Measurements from ENCODE around the gene SLC12A2. TPM values are rescaled to one million over a fixed set of nuclear protein-coding genes. Genes with fewer than 3 reads are reported as not detected.

The SLC12A2 gene
- total and polyA plus RNA-seq, 2 donors from 2014 or later, result 3.8 to 21.0 TPM

DNA sequence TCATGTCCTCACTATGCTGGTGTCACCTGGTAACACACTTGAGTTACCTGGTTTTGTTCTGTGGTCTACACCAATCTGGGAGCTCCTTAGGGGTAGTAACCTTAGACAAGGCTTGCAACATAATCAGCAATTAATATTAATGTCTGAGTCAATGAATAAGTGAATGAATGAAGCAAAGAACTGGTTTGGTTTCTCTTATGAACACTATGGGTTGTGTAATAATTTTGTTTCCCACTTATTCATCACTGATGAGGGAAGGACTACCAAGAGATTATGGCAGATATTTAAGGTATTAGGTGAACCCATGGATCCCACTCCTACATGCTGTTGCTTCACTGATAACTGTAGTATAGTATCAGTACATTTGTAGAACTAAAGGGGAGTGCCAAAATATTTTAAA lies 116.0 kb downstream of the SLC12A2 start:
- Histone ChIP-seq H3K9me3 (ENCODE audit: control insufficient read depth in 2 of 3, insufficient read depth in 1 of 3, low read length in 3 of 3) (no peaks in the 10 kb centered on the region), H3K27ac (ENCODE audit: low read depth in 2 of 2, low read length in 2 of 2) (no peak overlapping the region), H3K4me3 (ENCODE audit: low read length in 3 of 3) (no peak overlapping the region), H3K9ac (ENCODE audit: low read length in 3 of 3) (no peak overlapping the region), H3K36me3 (ENCODE audit: control insufficient read depth in 2 of 3, insufficient read depth in 3 of 3, low read length in 3 of 3) (no peaks in the 10 kb centered on the region), H3K27me3 (ENCODE audit: control insufficient read depth, insufficient read depth, low read length) (no peaks in the 10 kb centered on the region), H3K4me1 (ENCODE audit: control insufficient read depth in 2 of 3, insufficient read depth in 2 of 3, low read depth in 1 of 3, low read length in 3 of 3) (peaks cover 0 to 4% (median 2%) of the 10 kb centered on the region in 3 donors)
- no peak for FAIRE-seq
- no peak for DNase-seq
- TF ChIP-seq, protein P1, sequence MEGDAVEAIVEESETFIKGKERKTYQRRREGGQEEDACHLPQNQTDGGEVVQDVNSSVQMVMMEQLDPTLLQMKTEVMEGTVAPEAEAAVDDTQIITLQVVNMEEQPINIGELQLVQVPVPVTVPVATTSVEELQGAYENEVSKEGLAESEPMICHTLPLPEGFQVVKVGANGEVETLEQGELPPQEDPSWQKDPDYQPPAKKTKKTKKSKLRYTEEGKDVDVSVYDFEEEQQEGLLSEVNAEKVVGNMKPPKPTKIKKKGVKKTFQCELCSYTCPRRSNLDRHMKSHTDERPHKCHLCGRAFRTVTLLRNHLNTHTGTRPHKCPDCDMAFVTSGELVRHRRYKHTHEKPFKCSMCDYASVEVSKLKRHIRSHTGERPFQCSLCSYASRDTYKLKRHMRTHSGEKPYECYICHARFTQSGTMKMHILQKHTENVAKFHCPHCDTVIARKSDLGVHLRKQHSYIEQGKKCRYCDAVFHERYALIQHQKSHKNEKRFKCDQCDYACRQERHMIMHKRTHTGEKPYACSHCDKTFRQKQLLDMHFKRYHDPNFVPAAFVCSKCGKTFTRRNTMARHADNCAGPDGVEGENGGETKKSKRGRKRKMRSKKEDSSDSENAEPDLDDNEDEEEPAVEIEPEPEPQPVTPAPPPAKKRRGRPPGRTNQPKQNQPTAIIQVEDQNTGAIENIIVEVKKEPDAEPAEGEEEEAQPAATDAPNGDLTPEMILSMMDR (IDR thresholded peaks at IDR 0.05; ENCODE audit: borderline replicate concordance, extremely low read depth, insufficient read depth), result no peak
- intact Hi-C loops (cut with DNase I), result loop anchor here (10.0 kb wide), 1 partner anchor 635 kb away; no protein-coding TSS in a partner anchor

DNA sequence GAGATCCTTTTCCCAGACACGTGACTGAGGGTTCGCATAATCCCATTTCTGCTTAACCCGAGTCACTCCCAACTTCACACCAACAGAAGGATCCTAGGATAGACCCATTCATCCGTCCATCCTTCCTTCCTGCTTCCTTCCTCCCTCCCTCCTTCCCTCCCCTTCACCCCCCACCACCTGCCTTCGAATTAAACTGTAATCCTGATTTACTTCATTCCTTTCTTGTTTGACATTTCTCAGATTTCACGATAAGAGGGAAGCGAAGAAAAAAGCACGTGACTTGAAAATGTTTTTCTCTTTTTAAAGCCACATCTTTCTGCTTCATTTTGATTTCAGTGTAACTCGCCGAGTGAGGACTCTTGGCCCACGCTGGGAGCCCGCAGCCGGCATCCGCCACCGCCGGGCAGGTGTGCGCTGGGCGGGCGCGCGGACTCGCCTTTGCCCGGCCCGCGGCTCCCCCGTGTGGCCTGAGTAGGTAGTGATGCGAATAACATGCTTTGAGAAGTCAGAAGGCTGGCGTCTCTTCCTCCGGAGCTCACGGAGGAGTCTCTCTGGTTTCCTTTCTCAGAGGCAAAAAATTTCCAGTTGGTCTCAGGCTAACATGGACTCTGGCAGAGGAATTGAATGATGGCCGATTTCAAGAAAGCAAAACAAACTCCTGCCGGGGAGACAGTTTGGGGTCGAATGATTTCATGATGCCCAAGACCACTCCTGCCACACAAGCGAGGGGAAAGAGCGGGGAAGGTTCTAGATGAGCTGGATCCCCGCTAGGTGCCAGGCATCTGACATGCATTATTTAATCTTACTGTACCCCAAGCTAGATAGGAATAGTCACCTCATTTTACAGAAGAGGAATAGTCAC lies 117.7 kb downstream of the SLC12A2 start:
- H3K27me3 ChIP-seq (ENCODE audit: control insufficient read depth, insufficient read depth, low read length), result no peaks in the 10 kb centered on the region
- peaks cover 0 to 4% (median 2%) of the 10 kb centered on the region in 3 donors for H3K4me1 ChIP-seq (ENCODE audit: control insufficient read depth in 2 of 3, insufficient read depth in 2 of 3, low read depth in 1 of 3, low read length in 3 of 3)
- H3K9ac ChIP-seq (ENCODE audit: low read length in 3 of 3), result no peak overlapping the region
- H3K36me3 ChIP-seq (ENCODE audit: control insufficient read depth in 2 of 3, insufficient read depth in 3 of 3, low read length in 3 of 3), result no peaks in the 10 kb centered on the region
- TF ChIP-seq, protein P1 (IDR thresholded peaks at IDR 0.05; ENCODE audit: borderline replicate concordance, extremely low read depth, insufficient read depth), result peak; percentile 89
- H3K27ac ChIP-seq (ENCODE audit: low read depth in 2 of 2, low read length in 2 of 2), result no peak overlapping the region
- intact Hi-C loops (cut with DNase I), result loop anchor here (10.0 kb wide), 1 partner anchor 636 kb away; no protein-coding TSS in a partner anchor
- H3K4me3 ChIP-seq (ENCODE audit: low read length in 3 of 3), result peak overlapping the region in 2 of 3 donors; percentile 27 to 31
- no peaks in the 10 kb centered on the region for H3K9me3 ChIP-seq (ENCODE audit: control insufficient read depth in 2 of 3, insufficient read depth in 1 of 3, low read length in 3 of 3)
- DNase-seq (peak; percentile 86 to 89 (median 89)), FAIRE-seq (no peak)

DNA sequence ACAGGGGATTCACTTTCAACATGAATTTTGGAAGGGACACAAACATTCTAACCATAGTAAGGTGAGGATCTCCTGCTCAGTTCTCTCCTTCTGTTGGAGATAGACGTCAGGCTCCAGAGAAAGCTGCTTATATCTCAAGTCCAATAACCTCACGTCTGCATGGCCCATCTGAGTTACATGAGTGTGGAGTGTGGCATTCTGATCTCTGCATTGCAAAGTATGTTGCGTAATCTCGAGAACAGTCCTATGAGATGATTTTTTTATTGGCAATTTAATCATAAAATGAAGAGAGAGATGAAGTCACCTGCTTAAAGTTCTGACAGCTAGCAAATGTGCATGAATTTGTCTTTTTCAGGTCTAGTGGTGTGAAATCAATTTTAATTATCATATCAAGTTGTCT lies 118.8 kb downstream of the SLC12A2 start:
- no peak for DNase-seq
- no peaks in the 10 kb centered on the region for H3K9me3 ChIP-seq (ENCODE audit: control insufficient read depth in 2 of 3, insufficient read depth in 1 of 3, low read length in 3 of 3)
- H3K36me3 ChIP-seq (ENCODE audit: control insufficient read depth in 2 of 3, insufficient read depth in 3 of 3, low read length in 3 of 3), result no peaks in the 10 kb centered on the region
- no peak overlapping the region for H3K9ac ChIP-seq (ENCODE audit: low read length in 3 of 3)
- peaks cover 0 to 4% (median 2%) of the 10 kb centered on the region in 3 donors for H3K4me1 ChIP-seq (ENCODE audit: control insufficient read depth in 2 of 3, insufficient read depth in 2 of 3, low read depth in 1 of 3, low read length in 3 of 3)
- intact Hi-C loops (cut with DNase I), result loop anchor here (10.0 kb wide), 1 partner anchor 638 kb away; no protein-coding TSS in a partner anchor
- no peak for FAIRE-seq
- no peaks in the 10 kb centered on the region for H3K27me3 ChIP-seq (ENCODE audit: control insufficient read depth, insufficient read depth, low read length)
- TF ChIP-seq, protein P1 (IDR thresholded peaks at IDR 0.05; ENCODE audit: borderline replicate concordance, extremely low read depth, insufficient read depth), result no peak
- H3K4me3 ChIP-seq (ENCODE audit: low read length in 3 of 3), result no peak overlapping the region
- H3K27ac ChIP-seq (ENCODE audit: low read depth in 2 of 2, low read length in 2 of 2), result no peak overlapping the region

All from kidney (tissue), 14 donors.